Stimulated activated CD4-positive, alpha-beta T cell treated with anti-CD3 and anti-CD28 coated beads, Interleukin-2, amount 100 ng/mL, for 24 hours (primary cell): ENCODE results near the gene HSD17B2.
"Not testable (repeated sequence)": the region's sequence is repeated elsewhere in the genome, so short reads cannot be mapped to it uniquely, and the experiment has no call there.

Experiments
- DNase-seq, 2 donors: peaks; one replicate each; pipeline ENCODE4 v3.0.0-alpha.2; 2020

The HSD17B2 gene, protein sequence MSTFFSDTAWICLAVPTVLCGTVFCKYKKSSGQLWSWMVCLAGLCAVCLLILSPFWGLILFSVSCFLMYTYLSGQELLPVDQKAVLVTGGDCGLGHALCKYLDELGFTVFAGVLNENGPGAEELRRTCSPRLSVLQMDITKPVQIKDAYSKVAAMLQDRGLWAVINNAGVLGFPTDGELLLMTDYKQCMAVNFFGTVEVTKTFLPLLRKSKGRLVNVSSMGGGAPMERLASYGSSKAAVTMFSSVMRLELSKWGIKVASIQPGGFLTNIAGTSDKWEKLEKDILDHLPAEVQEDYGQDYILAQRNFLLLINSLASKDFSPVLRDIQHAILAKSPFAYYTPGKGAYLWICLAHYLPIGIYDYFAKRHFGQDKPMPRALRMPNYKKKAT

GRCh38 chr16:82034981-82035612 lies at the start of gene HSD17B2:
TSS of gene HSD17B2 (plus strand) at chr16:82035253. CDS start at chr16:82035425, 172 bp downstream.
- no peak for DNase-seq

DNA sequence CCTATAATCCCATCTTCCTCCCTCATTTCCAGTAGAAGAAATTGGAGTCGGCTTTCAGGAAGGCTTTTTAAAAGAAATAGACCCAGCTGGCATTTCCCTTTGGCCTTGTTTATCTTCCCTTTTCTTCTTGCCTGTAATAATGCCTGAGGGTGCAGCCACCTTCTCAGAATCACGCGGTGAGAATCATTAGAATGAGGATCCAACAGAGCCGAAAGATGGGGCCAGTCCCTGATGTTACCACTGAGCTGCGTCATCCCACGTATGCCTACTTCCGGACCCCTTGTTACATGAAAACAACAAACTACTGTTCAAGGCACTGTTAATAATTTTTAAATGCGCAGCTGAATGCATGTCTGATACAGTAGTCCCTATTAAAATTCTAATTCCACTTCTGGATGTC lies 47.9 kb upstream of the HSD17B2 start:
- DNase-seq, result no peak

DNA sequence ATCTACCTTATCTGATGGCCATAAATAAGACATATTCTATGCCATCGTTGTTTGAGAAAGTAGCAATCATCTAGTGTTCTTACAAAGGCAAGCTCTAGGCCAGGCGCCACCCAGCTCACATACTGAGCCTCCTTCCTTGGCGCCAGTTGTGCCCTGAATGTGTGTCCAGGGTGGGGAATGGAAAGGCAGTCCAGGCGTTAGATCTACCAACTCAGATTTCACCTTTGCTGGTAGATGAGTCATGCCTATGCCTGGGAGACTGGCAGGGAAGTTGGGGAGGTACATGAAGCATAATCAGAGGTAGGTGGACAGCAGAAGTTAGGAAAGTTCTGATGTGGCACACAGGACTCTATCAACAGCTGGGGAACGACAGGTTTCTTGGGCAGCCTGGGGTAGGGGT lies 47.3 kb upstream of the HSD17B2 start:
- no peak for DNase-seq

GRCh38 chr16:81992859-81993258 lies 42.2 kb upstream of the HSD17B2 start:
- no peak for DNase-seq

DNA sequence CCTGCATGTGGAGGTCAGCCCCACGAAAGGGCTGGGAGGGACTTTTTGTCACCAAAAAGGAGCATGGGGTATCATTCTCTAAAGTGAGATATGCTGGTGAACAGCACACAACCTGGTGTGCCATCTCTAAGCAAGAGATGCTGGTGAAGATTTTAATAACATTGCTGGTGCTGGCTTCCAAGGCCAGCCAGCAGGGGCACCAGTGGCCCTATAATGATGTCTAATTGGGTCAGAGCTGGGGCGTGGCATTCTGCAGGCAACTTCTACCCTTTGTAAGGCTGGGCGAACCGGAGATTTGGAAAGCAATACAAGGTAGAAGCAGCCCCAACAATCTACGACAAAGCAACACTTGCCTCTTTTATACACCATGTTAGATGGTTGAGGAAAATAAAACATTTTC lies 40.6 kb upstream of the HSD17B2 start:
- peak in 1 of 2 donors; percentile 15 for DNase-seq

DNA sequence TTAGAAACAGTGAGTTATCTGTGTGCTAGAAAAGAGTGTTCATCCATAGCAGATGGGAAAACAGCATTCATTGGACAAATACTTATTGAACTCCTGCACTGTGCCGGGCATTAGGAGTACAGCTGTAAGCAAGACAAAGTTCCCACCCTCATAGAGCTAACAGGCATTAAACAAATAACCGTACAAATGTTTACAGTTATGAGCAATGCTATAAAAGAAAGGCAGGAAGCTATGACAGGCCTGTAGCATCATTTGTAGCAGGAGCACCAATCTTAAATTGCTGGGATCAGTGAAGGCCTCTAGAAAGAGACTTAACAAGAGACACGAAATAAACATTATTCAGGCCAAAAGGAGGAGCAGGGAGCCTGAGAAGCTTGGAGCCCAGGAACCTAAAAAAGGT lies 39.4 kb upstream of the HSD17B2 start:
- DNase-seq, result no peak

DNA sequence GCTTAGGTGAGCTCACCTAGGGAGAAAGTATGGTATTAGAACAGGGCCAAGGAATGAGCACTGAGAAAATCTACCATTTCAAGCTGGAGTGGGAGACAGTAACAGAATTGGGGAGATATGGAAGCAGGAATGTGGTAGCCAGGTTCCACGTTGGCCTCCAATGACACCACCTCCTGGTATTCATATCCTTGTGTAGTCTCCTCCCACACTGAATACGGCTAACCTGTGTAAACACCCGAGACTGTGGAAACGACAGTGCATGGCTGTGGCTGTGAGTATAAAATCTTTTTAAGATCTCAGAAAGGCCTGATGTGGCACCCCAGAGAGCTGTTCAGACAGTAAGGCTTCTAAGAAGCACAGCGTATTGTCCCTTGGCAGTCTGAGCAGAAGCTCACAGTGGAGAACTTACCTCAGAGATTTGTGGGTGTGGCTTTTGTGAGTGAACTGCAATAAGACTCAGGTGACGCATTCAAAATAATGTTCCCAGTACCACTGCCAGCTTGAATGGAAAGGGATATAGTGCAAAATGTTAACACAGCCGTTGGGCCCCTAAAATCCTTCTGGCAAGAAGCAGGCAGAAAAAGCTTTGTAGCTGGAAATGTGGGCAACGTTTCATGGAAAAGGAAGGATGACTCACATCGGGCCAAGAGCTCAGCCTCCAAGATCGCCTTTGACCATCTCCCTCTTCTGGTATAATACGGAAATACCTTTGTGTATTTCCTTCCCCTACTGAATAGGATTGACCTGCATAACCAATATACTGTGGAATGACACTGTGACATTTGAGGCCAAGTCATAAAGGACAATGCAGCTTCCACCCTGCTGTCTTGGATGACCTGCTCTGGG lies 38.2 kb upstream of the HSD17B2 start:
- no peak for DNase-seq

- no peak for DNase-seq
These were observed 37.3 kb upstream of the HSD17B2 start for GRCh38 chr16:81997738-81998137.

GRCh38 chr16:82002831-82003230 lies 32.2 kb upstream of the HSD17B2 start:
- no peak for DNase-seq

GRCh38 chr16:82004601-82005000 lies 30.5 kb upstream of the HSD17B2 start:
- DNase-seq, result no peak

DNA sequence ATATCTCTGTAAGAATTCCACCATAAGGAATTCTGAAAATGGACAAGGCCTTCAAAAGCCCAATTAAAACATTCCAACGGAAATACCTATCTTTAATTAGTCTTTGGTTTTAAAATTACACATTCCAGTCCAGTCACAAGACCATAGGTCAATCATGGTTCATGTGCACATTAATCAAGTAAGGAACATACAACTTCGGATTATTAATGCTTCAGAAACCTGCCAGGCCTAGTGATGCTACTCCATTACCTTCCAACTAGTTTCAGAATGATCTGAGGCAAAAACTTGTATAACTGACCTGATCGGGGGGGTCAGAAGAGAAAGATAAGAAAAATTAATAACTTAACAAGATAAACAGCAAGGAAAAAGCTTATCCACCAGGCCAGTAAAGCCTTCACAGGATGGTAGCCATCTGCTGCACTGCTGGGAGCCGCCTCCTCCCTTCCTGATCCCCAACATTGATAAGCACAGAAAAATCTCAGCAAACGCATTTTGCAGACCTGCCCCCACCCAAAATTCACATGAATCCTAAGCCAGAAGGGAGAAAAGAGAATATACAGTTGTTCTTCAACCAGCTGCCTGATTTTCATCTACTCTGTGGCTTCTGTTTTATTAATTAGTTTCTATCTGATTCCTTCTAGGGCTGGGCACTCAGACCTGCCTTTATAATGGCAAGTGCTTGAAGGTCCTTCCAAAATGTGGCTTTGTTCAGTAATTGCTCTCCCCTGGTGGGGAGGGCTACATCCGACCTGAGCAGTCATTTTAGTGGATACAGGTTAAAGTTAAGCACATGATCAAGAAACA lies 29.8 kb upstream of the HSD17B2 start:
- no peak for DNase-seq

DNA sequence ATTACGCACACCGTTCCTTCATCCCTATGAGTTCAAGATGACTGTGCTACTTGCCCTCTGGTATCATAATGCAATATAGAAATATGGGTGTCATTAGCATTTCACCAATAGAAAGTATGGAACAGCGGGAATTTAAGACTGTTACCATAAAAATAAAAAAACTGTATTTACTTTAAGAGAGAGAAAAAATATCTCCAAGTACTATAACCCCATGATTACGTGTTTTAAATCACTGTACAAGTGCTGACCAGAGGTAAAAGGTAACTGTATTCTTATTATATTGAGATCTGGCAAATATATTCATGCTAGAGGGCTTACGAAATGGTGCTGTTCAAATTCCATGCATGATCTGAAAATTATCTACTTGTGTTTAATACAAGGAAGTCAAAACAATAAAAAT lies 29.0 kb upstream of the HSD17B2 start:
- DNase-seq, result no peak

DNA sequence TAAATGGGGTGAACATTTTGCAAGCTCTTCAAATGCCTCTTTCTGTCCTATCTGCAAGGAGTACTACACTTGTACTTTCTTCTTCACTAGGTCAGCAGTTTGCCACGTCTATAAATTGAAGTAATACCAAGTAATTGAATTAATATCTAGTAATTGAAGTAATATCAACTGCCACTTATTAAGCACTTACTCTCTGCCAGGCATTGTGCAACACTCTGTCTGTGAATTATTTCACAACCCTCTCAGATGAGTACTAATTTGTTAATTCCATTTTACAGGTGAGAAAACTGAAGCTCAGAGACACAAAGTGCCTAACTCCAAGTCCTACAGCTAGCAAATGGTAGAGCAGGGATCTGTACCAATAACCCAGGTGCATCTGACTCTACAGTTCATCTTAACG lies 27.9 kb upstream of the HSD17B2 start:
- no peak for DNase-seq

DNA sequence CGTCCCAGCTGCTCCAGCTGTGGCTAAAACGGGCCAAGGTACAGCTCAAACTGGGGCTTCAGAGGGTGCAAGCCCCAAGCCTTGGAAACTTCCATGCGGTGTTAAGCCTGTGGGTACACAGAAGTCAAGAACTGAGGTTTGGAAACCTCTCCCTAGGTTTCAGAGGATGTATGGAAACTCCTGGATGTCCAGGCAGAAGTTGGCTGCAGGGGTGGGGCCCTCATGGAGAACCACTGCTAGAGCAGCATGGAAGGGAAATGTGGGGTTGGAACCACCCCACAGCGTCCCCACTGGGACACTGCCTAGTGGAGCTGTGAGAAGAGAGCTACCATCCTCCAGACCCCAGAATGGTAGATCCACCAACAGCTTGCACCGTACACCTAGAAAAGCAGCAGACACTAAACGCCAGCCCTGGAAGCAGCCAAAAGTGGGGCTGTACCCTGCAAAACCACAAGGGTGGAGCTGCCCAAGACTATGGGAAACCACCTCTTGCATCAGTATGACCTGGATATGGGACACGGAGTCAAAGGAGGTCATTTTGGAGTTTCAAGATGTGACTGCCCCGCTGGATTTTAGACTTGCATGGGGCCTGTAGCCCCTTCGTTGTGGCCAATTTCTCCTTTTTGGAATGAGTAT lies 26.0 kb upstream of the HSD17B2 start:
- DNase-seq, result no peak

DNA sequence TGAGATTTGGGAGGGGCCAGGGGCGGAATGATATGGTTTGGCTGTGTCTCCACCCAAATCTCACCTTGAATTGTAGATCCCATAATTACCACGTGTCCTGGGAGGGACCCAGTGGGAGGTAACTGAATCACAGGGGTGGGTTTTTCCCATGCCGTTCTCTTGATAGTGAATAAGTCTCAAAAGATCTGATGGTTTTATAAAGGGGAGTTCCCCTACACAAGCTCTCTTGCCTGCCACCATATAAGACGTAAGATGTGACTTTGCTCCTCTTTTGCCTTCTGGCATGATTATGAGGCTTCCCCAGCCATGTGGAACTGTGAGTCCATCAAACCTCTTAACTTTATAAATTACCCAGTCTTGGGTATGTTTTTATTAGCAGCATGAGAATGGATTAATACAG lies 25.3 kb upstream of the HSD17B2 start:
- not testable (repeated sequence) for DNase-seq

DNA sequence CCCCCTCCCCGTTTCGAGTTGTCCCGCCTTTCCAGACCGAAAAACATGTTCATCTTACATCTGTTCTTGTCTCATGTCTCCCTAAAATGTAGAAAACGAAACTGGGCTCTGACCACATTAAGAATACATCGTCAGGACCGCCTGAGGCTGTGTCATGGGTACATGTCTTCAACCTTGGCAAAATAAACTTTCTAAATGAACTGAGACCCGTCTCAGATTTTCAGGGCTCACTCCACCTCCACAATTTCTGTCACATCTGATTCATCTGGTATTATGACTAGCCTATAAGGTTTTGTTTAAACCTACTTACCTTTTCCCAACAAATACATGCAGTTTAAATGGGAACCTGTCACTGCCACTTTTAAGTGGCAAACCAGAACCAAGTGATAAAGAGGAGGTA lies 24.4 kb upstream of the HSD17B2 start:
- DNase-seq, result no peak

- DNase-seq, result peak; percentile 42 to 72
These were observed 23.8 kb upstream of the HSD17B2 start, which contains the start of gene SDR42E1 for GRCh38 chr16:82011199-82011641. TSS of gene SDR42E1 (minus strand) at chr16:82011470. CDS start at chr16:82000858, 10,612 bp downstream.

DNA sequence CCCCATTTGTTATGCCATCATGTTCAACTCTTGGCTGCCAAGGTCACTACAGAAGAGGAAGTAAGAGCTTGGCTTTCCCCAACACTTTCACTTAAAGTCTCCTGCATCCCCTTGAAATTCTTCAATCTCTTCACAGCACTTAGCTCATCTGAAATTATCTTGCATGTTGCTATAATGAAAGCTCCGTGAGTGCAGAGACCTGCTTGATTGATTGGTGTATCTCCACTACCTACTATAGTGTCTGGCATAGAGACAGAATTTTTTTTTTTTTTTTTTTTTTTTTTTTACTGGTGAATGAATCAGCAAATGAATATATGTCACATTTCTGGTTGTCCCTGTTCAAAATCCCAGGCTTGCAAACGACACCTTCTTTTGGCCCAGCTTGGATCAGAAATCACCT lies 21.9 kb upstream of the HSD17B2 start:
- no peak for DNase-seq

- no peak for DNase-seq
These were observed 18.8 kb upstream of the HSD17B2 start for GRCh38 chr16:82016263-82016662.

DNA sequence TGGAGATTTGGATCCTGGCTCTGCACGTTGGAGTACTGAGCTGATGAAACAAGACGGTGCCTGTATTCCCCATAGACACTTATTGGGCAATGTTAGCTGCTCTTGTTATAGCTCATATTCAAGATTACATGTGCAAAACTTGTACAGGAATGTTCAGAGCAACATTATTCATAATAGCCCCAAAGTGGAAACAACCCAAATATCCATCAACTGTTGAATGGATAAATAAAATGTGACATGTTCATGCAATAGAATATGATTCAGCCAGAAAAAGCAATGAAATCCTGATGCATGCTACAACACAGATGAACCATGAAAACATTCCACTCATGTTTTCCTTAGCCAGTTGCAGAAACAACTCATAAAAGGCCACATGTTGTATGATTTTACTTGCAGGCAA lies 18.1 kb upstream of the HSD17B2 start:
- DNase-seq, result no peak

- DNase-seq, result no peak
These were observed 17.0 kb upstream of the HSD17B2 start for GRCh38 chr16:82017911-82018568.

GRCh38 chr16:82019535-82019934 lies 15.5 kb upstream of the HSD17B2 start:
- no peak for DNase-seq
